ENCODE data around the gene TERB1. TPM values are rescaled to one million over a fixed set of nuclear protein-coding genes. Genes with fewer than 3 reads are reported as not detected.
A peak's percentile ranks its signal among the peaks of the same experiment; 100 is the strongest.

The TERB1 gene
- total and polyA plus RNA-seq, 2 of the 13 experiments (the other 11 are each of a cell fraction or from before 2014, with no cell fraction given): not detected

- TF ChIP-seq REPIN1 (CRISPR knock-in tag; IDR thresholded peaks at IDR 0.05; ENCODE audit: borderline replicate concordance, low read depth) (peak; percentile 11; the same call in 1 of the 2 replicates), CHD4 (IDR thresholded peaks at IDR 0.05; ENCODE audit: borderline replicate concordance, low read length) (no peak), MNT (IDR thresholded peaks at IDR 0.05) (no peak), HOXA5 (CRISPR knock-in tag; IDR thresholded peaks at IDR 0.05) (no peak; the same call in 1 of the 2 replicates), ATF3 (CRISPR knock-in tag; IDR thresholded peaks at IDR 0.05) (peak; percentile 35), TERF1 (CRISPR knock-in tag; IDR thresholded peaks at IDR 0.05) (no peak), ZNF232 (CRISPR knock-in tag; IDR thresholded peaks at IDR 0.05; ENCODE audit: borderline replicate concordance) (peak; percentile 56; the same call in 1 of the 2 replicates), RAD51 (IDR thresholded peaks at IDR 0.05; ENCODE audit: borderline replicate concordance) (no peak), ZNF326 (CRISPR knock-in tag; IDR thresholded peaks at IDR 0.05; ENCODE audit: borderline replicate concordance) (no peak), IRF9 (CRISPR knock-in tag; IDR thresholded peaks at IDR 0.05; ENCODE audit: borderline replicate concordance) (0 out of 2 replicates have a peak, but pooled peaks have one; percentile 50), TP53 (CRISPR knock-in tag; conservative IDR thresholded peaks at IDR 0.05) (0 out of 2 replicates have a peak, but pooled peaks have one; percentile 42), KDM6A (CRISPR knock-in tag; IDR thresholded peaks at IDR 0.05; ENCODE audit: low read depth) (no peak), THAP7 (CRISPR knock-in tag; IDR thresholded peaks at IDR 0.05) (no peak), SP2 (CRISPR knock-in tag; IDR thresholded peaks at IDR 0.05) (no peak), ARID5B (CRISPR knock-in tag; IDR thresholded peaks at IDR 0.05) (no peak), BHLHE40 (IDR thresholded peaks at IDR 0.05; ENCODE audit: low read length) (no peak; the same call in 1 of the 2 replicates), MLLT10 (CRISPR knock-in tag; IDR thresholded peaks at IDR 0.05) (no peak), SIX1 (CRISPR knock-in tag; IDR thresholded peaks at IDR 0.05; ENCODE audit: borderline replicate concordance) (no peak), ELK4 (CRISPR knock-in tag; IDR thresholded peaks at IDR 0.05; ENCODE audit: borderline replicate concordance) (no peak)
These were observed 49.9 kb downstream of the TERB1 start, which contains the start of gene DYNC1LI2 (continued) for GRCh38 chr16:66751303-66751991.
